Naive B cell (primary cell): ENCODE measurements around the gene KRTAP5-5. TPM values are rescaled to one million over a fixed set of nuclear protein-coding genes. Genes with fewer than 3 reads are reported as not detected.

Experiments
- ATAC-seq, 2 donors: fragments of 150-1000 bp; cut with Tn5 transposase; 2 replicates each; pipeline ENCODE4 v1.10.0; 2021; ENCODE audit warnings: low read depth in 2 of 2, mild to moderate bottlenecking in 2 of 2, moderate library complexity in 2 of 2
- DNase-seq: peaks from one replicate; pipeline ENCODE4 v3.0.0; 2022
- H3K27ac Mint-ChIP-seq, 6 donors: one replicate each; pipeline ENCODE4 v1.8.0; 2020 to 2022; ENCODE audit warnings: mild to moderate bottlenecking in 6 of 6, mixed read lengths in 6 of 6, moderate library complexity in 5 of 6, inconsistent platforms in 2 of 6
- H3K27me3 Mint-ChIP-seq, 3 donors: one replicate each; pipeline ENCODE4 v1.8.0; 2021 to 2022; ENCODE audit warnings: mixed read lengths in 3 of 3, mild to moderate bottlenecking in 1 of 3
- H3K36me3 Mint-ChIP-seq, 2 donors: one replicate each; pipeline ENCODE4 v1.8.0; 2020 to 2022; ENCODE audit warnings: mixed read lengths in 2 of 2, inconsistent platforms in 1 of 2, mild to moderate bottlenecking in 1 of 2
- H3K4me1 Mint-ChIP-seq, 3 donors: one replicate each; pipeline ENCODE4 v1.8.0; 2020 to 2022; ENCODE audit warnings: mixed read lengths in 3 of 3, inconsistent platforms in 1 of 3, mild to moderate bottlenecking in 1 of 3, moderate library complexity in 1 of 3
- H3K4me3 Mint-ChIP-seq, 8 donors: one replicate each; pipeline ENCODE4 v1.8.0; 2020 to 2022; ENCODE audit warnings: mild to moderate bottlenecking in 8 of 8, mixed read lengths in 8 of 8, moderate library complexity in 8 of 8, inconsistent platforms in 2 of 8
- H3K9me3 Mint-ChIP-seq, 7 donors: one replicate each; pipeline ENCODE4 v1.8.0; 2020 to 2022; ENCODE audit warnings: mixed read lengths in 7 of 7, mild to moderate bottlenecking in 5 of 7, inconsistent platforms in 2 of 7, moderate library complexity in 1 of 7
- polyA plus RNA-seq, 6 donors: library from polyadenylated mRNA; unstranded; fragments of 300-500 nt; fragmentation: Illumina TruSeq; gene quantifications; one replicate each; pipeline ENCODE4 v1.2.3, GENCODE V29; 2021; ENCODE audit warnings: low read depth in 6 of 6

Gene KRTAP5-5
- polyA plus RNA-seq, 6 donors from 2014 or later, result not detected

GRCh38 chr11:1622086-1622485 lies 7.5 kb upstream of the KRTAP5-5 start, which contains the start of gene KRTAP5-4:
Gene KRTAP5-4, minus strand, starts transcription at chr11:1622138. Its CDS starts 45 bp downstream, at chr11:1622093.
- DNase-seq (no peak), ATAC-seq (no peak)
- Mint-ChIP-seq H3K4me3 (no peak within 1 kb of the TSS), H3K9me3 (peaks cover 0 to 5% (median 0%) of the 10 kb centered on the region in 7 donors), H3K4me1 (no peaks in the 10 kb centered on the region), H3K27ac (peak within 1 kb of the TSS in 1 of 6 donors; percentile 64), H3K36me3 (no peaks in the 10 kb centered on the region), H3K27me3 (peaks cover 24 to 56% (median 39%) of the 10 kb centered on the region in 3 donors)

- H3K4me1 Mint-ChIP-seq, result peaks cover 0 to 3% (median under 1%) of the 10 kb centered on the region in 3 donors
- no peaks in the 10 kb centered on the region for H3K36me3 Mint-ChIP-seq
- peaks cover 0 to 3% (median 0%) of the 10 kb centered on the region in 7 donors for H3K9me3 Mint-ChIP-seq
- no peak overlapping the region for H3K4me3 Mint-ChIP-seq
- no peak for ATAC-seq
- peaks cover 26 to 54% (median 39%) of the 10 kb centered on the region in 3 donors for H3K27me3 Mint-ChIP-seq
- H3K27ac Mint-ChIP-seq, result no peak overlapping the region
- DNase-seq, result no peak
These were observed 5.9 kb upstream of the KRTAP5-5 start for GRCh38 chr11:1623716-1624115.

GRCh38 chr11:1624621-1625020 lies 5.0 kb upstream of the KRTAP5-5 start:
- ATAC-seq, result no peak
- Mint-ChIP-seq H3K27ac (peak overlapping the region in 1 of 6 donors; percentile 40), H3K4me1 (peaks cover 0 to 7% (median 7%) of the 10 kb centered on the region in 3 donors)

GRCh38 chr11:1625541-1625940 lies 4.0 kb upstream of the KRTAP5-5 start:
- Mint-ChIP-seq H3K4me1 (peaks cover 0 to 9% (median 7%) of the 10 kb centered on the region in 3 donors), H3K27ac (no peak overlapping the region), H3K4me3 (no peak overlapping the region), H3K27me3 (peaks cover 27 to 50% (median 48%) of the 10 kb centered on the region in 3 donors), H3K36me3 (no peaks in the 10 kb centered on the region), H3K9me3 (no peaks in the 10 kb centered on the region)
- ATAC-seq (no peak), DNase-seq (no peak)

More at GRCh38 chr11:1624621-1625020, 5.0 kb upstream of the KRTAP5-5 start:
- peaks cover 0 to 2% (median 0%) of the 10 kb centered on the region in 7 donors for H3K9me3 Mint-ChIP-seq
- H3K36me3 Mint-ChIP-seq, result no peaks in the 10 kb centered on the region
- H3K4me3 Mint-ChIP-seq, result no peak overlapping the region
- peaks cover 24 to 48% (median 45%) of the 10 kb centered on the region in 3 donors for H3K27me3 Mint-ChIP-seq
- DNase-seq, result no peak

- peak; percentile 56 to 72 for ATAC-seq
- no peak overlapping the region for H3K27ac Mint-ChIP-seq
- H3K4me1 Mint-ChIP-seq, result peaks cover 0 to 10% (median 7%) of the 10 kb centered on the region in 3 donors
- no peaks in the 10 kb centered on the region for H3K36me3 Mint-ChIP-seq
- H3K9me3 Mint-ChIP-seq, result no peaks in the 10 kb centered on the region
- no peak for DNase-seq
- peaks cover 36 to 67% (median 65%) of the 10 kb centered on the region in 3 donors for H3K27me3 Mint-ChIP-seq
- H3K4me3 Mint-ChIP-seq, result no peak overlapping the region
These were observed 859 bp upstream of the KRTAP5-5 start for GRCh38 chr11:1628506-1629325.

GRCh38 chr11:1630271-1630670 lies 696 bp downstream of the KRTAP5-5 start:
- Mint-ChIP-seq H3K36me3 (no peaks in the 10 kb centered on the region), H3K27me3 (peaks cover 29 to 72% (median 70%) of the 10 kb centered on the region in 3 donors), H3K4me1 (peaks cover 0 to 10% (median 7%) of the 10 kb centered on the region in 3 donors), H3K9me3 (no peaks in the 10 kb centered on the region), H3K4me3 (no peak overlapping the region), H3K27ac (no peak overlapping the region)
- ATAC-seq, result no peak
- no peak for DNase-seq

- no peak for ATAC-seq
- H3K27ac Mint-ChIP-seq, result no peak overlapping the region
- DNase-seq, result no peak
- peaks cover 0 to 10% (median 7%) of the 10 kb centered on the region in 3 donors for H3K4me1 Mint-ChIP-seq
- H3K4me3 Mint-ChIP-seq, result no peak overlapping the region
- H3K9me3 Mint-ChIP-seq, result no peaks in the 10 kb centered on the region
- peaks cover 27 to 73% (median 70%) of the 10 kb centered on the region in 3 donors for H3K27me3 Mint-ChIP-seq
- H3K36me3 Mint-ChIP-seq, result no peaks in the 10 kb centered on the region
These were observed 1.5 kb downstream of the KRTAP5-5 start for GRCh38 chr11:1631066-1631568.

GRCh38 chr11:1632053-1632714 lies 2.6 kb downstream of the KRTAP5-5 start:
- Mint-ChIP-seq H3K4me1 (peaks cover 0 to 10% (median 7%) of the 10 kb centered on the region in 3 donors), H3K27ac (no peak overlapping the region), H3K4me3 (no peak overlapping the region), H3K27me3 (peaks cover 28 to 69% (median 66%) of the 10 kb centered on the region in 3 donors), H3K36me3 (no peaks in the 10 kb centered on the region), H3K9me3 (no peaks in the 10 kb centered on the region)
- no peak for ATAC-seq
- no peak for DNase-seq

GRCh38 chr11:1633864-1634263 lies 4.3 kb downstream of the KRTAP5-5 start:
- Mint-ChIP-seq H3K4me1 (peaks cover 0 to 6% (median 5%) of the 10 kb centered on the region in 3 donors), H3K27me3 (peaks cover 25 to 70% (median 60%) of the 10 kb centered on the region in 3 donors), H3K4me3 (no peak overlapping the region), H3K36me3 (no peaks in the 10 kb centered on the region), H3K27ac (no peak overlapping the region), H3K9me3 (no peaks in the 10 kb centered on the region)
- ATAC-seq, result no peak
- no peak for DNase-seq

GRCh38 chr11:1636291-1636950 lies 6.8 kb downstream of the KRTAP5-5 start:
- Mint-ChIP-seq H3K4me3 (no peak overlapping the region), H3K9me3 (no peaks in the 10 kb centered on the region), H3K27ac (no peak overlapping the region), H3K4me1 (no peaks in the 10 kb centered on the region), H3K36me3 (no peaks in the 10 kb centered on the region), H3K27me3 (peaks cover 24 to 81% (median 67%) of the 10 kb centered on the region in 3 donors)
- no peak for DNase-seq
- no peak for ATAC-seq

GRCh38 chr11:1637628-1638027 lies 8.1 kb downstream of the KRTAP5-5 start:
- H3K36me3 Mint-ChIP-seq, result no peaks in the 10 kb centered on the region
- ATAC-seq (no peak), DNase-seq (no peak)
- no peaks in the 10 kb centered on the region for H3K9me3 Mint-ChIP-seq
- no peaks in the 10 kb centered on the region for H3K4me1 Mint-ChIP-seq
- H3K27ac Mint-ChIP-seq, result no peak overlapping the region
- no peak overlapping the region for H3K4me3 Mint-ChIP-seq
- H3K27me3 Mint-ChIP-seq, result peaks cover 16 to 78% (median 63%) of the 10 kb centered on the region in 3 donors

GRCh38 chr11:1638344-1638743 lies 8.8 kb downstream of the KRTAP5-5 start:
- H3K4me3 Mint-ChIP-seq, result no peak overlapping the region
- H3K4me1 Mint-ChIP-seq, result no peaks in the 10 kb centered on the region
- H3K9me3 Mint-ChIP-seq, result no peaks in the 10 kb centered on the region
- H3K27ac Mint-ChIP-seq, result no peak overlapping the region
- H3K36me3 Mint-ChIP-seq, result no peaks in the 10 kb centered on the region
- DNase-seq (no peak), ATAC-seq (no peak)
- peaks cover 13 to 71% (median 57%) of the 10 kb centered on the region in 3 donors for H3K27me3 Mint-ChIP-seq

GRCh38 chr11:1639102-1639620 lies 9.6 kb downstream of the KRTAP5-5 start:
- peaks cover 13 to 65% (median 53%) of the 10 kb centered on the region in 3 donors for H3K27me3 Mint-ChIP-seq
- no peaks in the 10 kb centered on the region for H3K9me3 Mint-ChIP-seq
- no peak overlapping the region for H3K4me3 Mint-ChIP-seq
- no peaks in the 10 kb centered on the region for H3K4me1 Mint-ChIP-seq
- no peak overlapping the region for H3K27ac Mint-ChIP-seq
- ATAC-seq, result no peak
- no peak for DNase-seq
- H3K36me3 Mint-ChIP-seq, result no peaks in the 10 kb centered on the region
